Measurements from ENCODE around the gene PTPRG. TPM values are rescaled to one million over a fixed set of nuclear protein-coding genes. Genes with fewer than 3 reads are reported as not detected.

Gene PTPRG
- total and polyA plus RNA-seq, 2 of the 13 experiments (the other 11 are each of a cell fraction or from before 2014, with no cell fraction given), result 8.0 to 25.3 TPM

- TF ChIP-seq ZNF75D (CRISPR knock-in tag; IDR thresholded peaks at IDR 0.05; ENCODE audit: borderline replicate concordance) (no peak), ZNF510 (CRISPR knock-in tag; IDR thresholded peaks at IDR 0.05; ENCODE audit: low read depth) (no peak), ZNF207 (IDR thresholded peaks at IDR 0.05; ENCODE audit: borderline replicate concordance) (no peak), ZGPAT (CRISPR knock-in tag; IDR thresholded peaks at IDR 0.05) (no peak), ZMAT5 (CRISPR knock-in tag; IDR thresholded peaks at IDR 0.05; ENCODE audit: borderline replicate concordance, low read depth) (no peak), SMAD1 (CRISPR knock-in tag; IDR thresholded peaks at IDR 0.05; ENCODE audit: borderline replicate concordance, low read depth) (no peak), SKI (IDR thresholded peaks at IDR 0.05; ENCODE audit: partially characterized antibody) (no peak), ZNF235 (CRISPR knock-in tag; IDR thresholded peaks at IDR 0.05; ENCODE audit: borderline replicate concordance) (no peak)
Measured at GRCh38 chr3:61924090-61924735, 362.8 kb downstream of the PTPRG start (continued).

GRCh38 chr3:61924991-61925390 lies 363.6 kb downstream of the PTPRG start:
- ChIA-PET CTCF (ENCODE audit: low intra/inter-chr PET ratio, low total read pairs) (no interaction called here), POLR2A (no interaction called here)
- Histone ChIP-seq H3K27me3 (ENCODE audit: control insufficient read depth in 1 of 2, insufficient read depth in 2 of 2, low read length in 2 of 2) (no peaks in the 10 kb centered on the region), H3K4me3 (replicated peaks in 1 of 3; ENCODE audit: insufficient read depth in 1 of 3, low read depth in 2 of 3, low read length in 3 of 3) (no peak overlapping the region), H4K20me1 (ENCODE audit: insufficient read depth, low read length) (no peaks in the 10 kb centered on the region), H3K36me3 (replicated peaks in 1 of 2; ENCODE audit: control insufficient read depth in 1 of 2, insufficient read depth in 2 of 2, low read length in 2 of 2) (no peaks in the 10 kb centered on the region), H3K4me1 (ENCODE audit: insufficient read depth, low read length) (no peaks in the 10 kb centered on the region), H3K27ac (ENCODE audit: extremely low read length, insufficient read depth, low read length) (no peak overlapping the region), H3K9me3 (ENCODE audit: low read length) (no peaks in the 10 kb centered on the region), H3K9ac (ENCODE audit: insufficient read depth, low read depth, low read length) (no peak overlapping the region), H3K4me2 (ENCODE audit: low read depth, low read length) (no peak overlapping the region), H2AFZ (ENCODE audit: low read length) (no peak overlapping the region), H3K79me2 (ENCODE audit: insufficient read depth, low read length) (peaks cover 3% of the 10 kb centered on the region)
- ATAC-seq (no peak), FAIRE-seq (no peak), DNase-seq (ENCODE audit: low spot score) (no peak)
- intact Hi-C loops (cut with micrococcal nuclease; ENCODE audit: unreplicated experiment) (no loop called here), in situ Hi-C loops (cut with HindIII; ENCODE audit: extremely low pct_ligation_motif_present, low pct_unique_long_range_greater_than_20kb) (no loop called here)
- BruUV-seq (replicated peaks), result no TSS peak
- WGBS (ENCODE audit: low lambda C conversion rate), result 98% methylated on average over 2 of the region's 2 CpGs
- TF ChIP-seq RBAK (CRISPR knock-in tag; IDR thresholded peaks at IDR 0.05) (no peak), ZBED4 (CRISPR knock-in tag; IDR thresholded peaks at IDR 0.05; ENCODE audit: borderline replicate concordance) (no peak), ZNF326 (CRISPR knock-in tag; IDR thresholded peaks at IDR 0.05; ENCODE audit: borderline replicate concordance) (no peak), ZNF562 (CRISPR knock-in tag; IDR thresholded peaks at IDR 0.05; ENCODE audit: borderline replicate concordance) (no peak), FOXA3 (CRISPR knock-in tag; IDR thresholded peaks at IDR 0.05) (no peak)

Measured in HepG2 (cell line).